Measurements from ENCODE around the gene DPF3.

Gene DPF3

GRCh38 chr14:72582582-72582981 lies 311.3 kb downstream of the DPF3 start:
- H3K36me3 ChIP-seq (ENCODE audit: control insufficient read depth, insufficient read depth, low read length): no peaks in the 10 kb centered on the region
- no peak for DNase-seq (ENCODE audit: extremely low read depth, insufficient read length)
- no peak overlapping the region for H3K4me3 ChIP-seq (replicated peaks; ENCODE audit: low read depth, low read length)
- no peak for TF ChIP-seq CTCF (IDR thresholded peaks at IDR 0.05; ENCODE audit: insufficient read depth, low read length, poor library complexity, severe bottlenecking)
- H3K27me3 ChIP-seq (replicated peaks; ENCODE audit: control insufficient read depth, insufficient read depth, low read length): no peaks in the 10 kb centered on the region

- no peaks in the 10 kb centered on the region for H3K27me3 ChIP-seq (replicated peaks; ENCODE audit: control insufficient read depth, insufficient read depth, low read length)
- DNase-seq (ENCODE audit: extremely low read depth, insufficient read length): no peak
- no peak for TF ChIP-seq CTCF (IDR thresholded peaks at IDR 0.05; ENCODE audit: insufficient read depth, low read length, poor library complexity, severe bottlenecking)
- no peak overlapping the region for H3K4me3 ChIP-seq (replicated peaks; ENCODE audit: low read depth, low read length)
- H3K36me3 ChIP-seq (ENCODE audit: control insufficient read depth, insufficient read depth, low read length): no peaks in the 10 kb centered on the region
Measured at GRCh38 chr14:72578514-72578913, 315.4 kb downstream of the DPF3 start.

- TF ChIP-seq CTCF (IDR thresholded peaks at IDR 0.05; ENCODE audit: insufficient read depth, low read length, poor library complexity, severe bottlenecking): no peak
- DNase-seq (ENCODE audit: extremely low read depth, insufficient read length): no peak
- H3K36me3 ChIP-seq (ENCODE audit: control insufficient read depth, insufficient read depth, low read length): no peaks in the 10 kb centered on the region
- H3K27me3 ChIP-seq (replicated peaks; ENCODE audit: control insufficient read depth, insufficient read depth, low read length): no peaks in the 10 kb centered on the region
- no peak overlapping the region for H3K4me3 ChIP-seq (replicated peaks; ENCODE audit: low read depth, low read length)
Measured at GRCh38 chr14:72577521-72577920, 316.4 kb downstream of the DPF3 start.

- Histone ChIP-seq H3K27me3 (replicated peaks; ENCODE audit: control insufficient read depth, insufficient read depth, low read length) (no peaks in the 10 kb centered on the region), H3K36me3 (ENCODE audit: control insufficient read depth, insufficient read depth, low read length) (no peaks in the 10 kb centered on the region), H3K4me3 (replicated peaks; ENCODE audit: low read depth, low read length) (no peak overlapping the region)
- no peak for DNase-seq (ENCODE audit: extremely low read depth, insufficient read length)
- no peak for TF ChIP-seq CTCF (IDR thresholded peaks at IDR 0.05; ENCODE audit: insufficient read depth, low read length, poor library complexity, severe bottlenecking)
Measured at GRCh38 chr14:72576258-72576657, 317.6 kb downstream of the DPF3 start.

- no peak overlapping the region for H3K4me3 ChIP-seq (replicated peaks; ENCODE audit: low read depth, low read length)
- H3K27me3 ChIP-seq (replicated peaks; ENCODE audit: control insufficient read depth, insufficient read depth, low read length): no peaks in the 10 kb centered on the region
- DNase-seq (ENCODE audit: extremely low read depth, insufficient read length): no peak
- TF ChIP-seq CTCF (IDR thresholded peaks at IDR 0.05; ENCODE audit: insufficient read depth, low read length, poor library complexity, severe bottlenecking): no peak
- H3K36me3 ChIP-seq (ENCODE audit: control insufficient read depth, insufficient read depth, low read length): no peaks in the 10 kb centered on the region
Measured at GRCh38 chr14:72574715-72575114, 319.2 kb downstream of the DPF3 start.

GRCh38 chr14:72573725-72574417 lies 320.0 kb downstream of the DPF3 start:
- H3K27me3 ChIP-seq (replicated peaks; ENCODE audit: control insufficient read depth, insufficient read depth, low read length): no peaks in the 10 kb centered on the region
- no peak for DNase-seq (ENCODE audit: extremely low read depth, insufficient read length)
- no peak for TF ChIP-seq CTCF (IDR thresholded peaks at IDR 0.05; ENCODE audit: insufficient read depth, low read length, poor library complexity, severe bottlenecking)
- H3K36me3 ChIP-seq (ENCODE audit: control insufficient read depth, insufficient read depth, low read length): no peaks in the 10 kb centered on the region
- H3K4me3 ChIP-seq (replicated peaks; ENCODE audit: low read depth, low read length): no peak overlapping the region
